AG09319 (cell line): ENCODE results near the gene BIRC7.

Source experiments
- DNase-seq: peaks from one replicate; pipeline ENCODE4 v3.0.0-alpha.2; 2010; ENCODE audit warnings: low read depth; ENCODE audit errors: extremely low read depth
- CTCF ChIP-seq: IDR thresholded peaks from 2 replicates; pipeline ENCODE4 v1.5.1; 2011; ENCODE audit warnings: low read depth, mild to moderate bottlenecking, inconsistent platforms, low read length, moderate library complexity

Gene BIRC7

GRCh38 chr20:63242736-63243135 is 7.0 kb downstream of the BIRC7 start:
- DNase-seq = no peak
- TF ChIP-seq CTCF = no peak

GRCh38 chr20:63243604-63244247 is 8.0 kb downstream of the BIRC7 start:
- DNase-seq = no peak
- TF ChIP-seq CTCF = no peak

- TF ChIP-seq CTCF = no peak
These were observed 8.8 kb downstream of the BIRC7 start for GRCh38 chr20:63244468-63244867.

GRCh38 chr20:63246490-63247288 is 11.0 kb downstream of the BIRC7 start:
- DNase-seq = no peak
- TF ChIP-seq CTCF = no peak

More at GRCh38 chr20:63244468-63244867, 8.8 kb downstream of the BIRC7 start:
- DNase-seq = no peak

- no peak for DNase-seq
- TF ChIP-seq CTCF = no peak
These were observed 12.0 kb downstream of the BIRC7 start for GRCh38 chr20:63247671-63248228.

- TF ChIP-seq CTCF = no peak
- no peak for DNase-seq
These were observed 13.3 kb downstream of the BIRC7 start for GRCh38 chr20:63248835-63249591.
